Left ventricle myocardium superior (tissue), 1 donor: ENCODE measurements around the gene FBLN2. TPM values are rescaled to one million over a fixed set of nuclear protein-coding genes. Genes with fewer than 3 reads are reported as not detected.

Experiments
- ATAC-seq: fragments of 200-7000 bp; cut with Tn5 transposase; one replicate; pipeline ENCODE4 v1.9.1; 2020; ENCODE audit warnings: mild to moderate bottlenecking, moderate library complexity
- DNase-seq: peaks from one replicate; pipeline ENCODE4 v3.0.0-alpha.2; 2020
- intact Hi-C: fragments of 100-400 bp; cut with micrococcal nuclease; formaldehyde crosslinking; loops from one replicate; pipeline ENCODE4 v1.11.0; 2022
- total RNA-seq: library from RNA; stranded (reverse); fragmentation: NEBNext Ultra II Directional; extraction: Animal tissue kit (Norgen Biotek cat#: 25700); gene quantifications from one replicate; pipeline ENCODE4 v1.2.1, GENCODE V29; 2021
- donor health status: DM: no; HTN: yes; CAD: no; lungs with severe emphysema.

Gene FBLN2
- total RNA-seq, 1 donor from 2014 or later, result 53.8 TPM

- ATAC-seq (peak; percentile 87), DNase-seq (peak; percentile 92)
- intact Hi-C loops, result loop anchor here (2.0 kb wide), 1 partner anchor 152 kb away; no protein-coding TSS in a partner anchor
Observed at GRCh38 chr3:13648060-13649001, 99.4 kb downstream of the FBLN2 start.

GRCh38 chr3:13650210-13651056 lies 101.5 kb downstream of the FBLN2 start:
- intact Hi-C loops, result no loop called here
- ATAC-seq (peak; percentile 79), DNase-seq (peak; percentile 87)

GRCh38 chr3:13651057-13651400 lies 102.1 kb downstream of the FBLN2 start:
- DNase-seq, result peak; percentile 22
- intact Hi-C loops, result no loop called here
- ATAC-seq, result no peak

- DNase-seq (no peak), ATAC-seq (no peak)
- intact Hi-C loops, result no loop called here
Observed at GRCh38 chr3:13651775-13652428, 103.0 kb downstream of the FBLN2 start.

GRCh38 chr3:13652728-13653127 lies 103.8 kb downstream of the FBLN2 start:
- intact Hi-C loops, result no loop called here
- ATAC-seq, result no peak
- no peak for DNase-seq

- no peak for ATAC-seq
- no peak for DNase-seq
- intact Hi-C loops, result no loop called here
Observed at GRCh38 chr3:13653631-13654279, 104.8 kb downstream of the FBLN2 start.

- DNase-seq, result no peak
Observed at GRCh38 chr3:13654330-13655060, 105.6 kb downstream of the FBLN2 start.

GRCh38 chr3:13655061-13655913 lies 106.4 kb downstream of the FBLN2 start:
- peak; percentile 79 for DNase-seq
- intact Hi-C loops, result no loop called here
- peak; percentile 69 for ATAC-seq

More at GRCh38 chr3:13654330-13655060, 105.6 kb downstream of the FBLN2 start:
- no peak for ATAC-seq
- intact Hi-C loops, result no loop called here

- no peak for DNase-seq
- no peak for ATAC-seq
- intact Hi-C loops, result no loop called here
Observed at GRCh38 chr3:13656584-13657301, 107.8 kb downstream of the FBLN2 start.

GRCh38 chr3:13657660-13658435 lies 108.9 kb downstream of the FBLN2 start:
- intact Hi-C loops, result no loop called here

GRCh38 chr3:13658681-13659080 lies 109.8 kb downstream of the FBLN2 start:
- intact Hi-C loops, result no loop called here
- ATAC-seq (no peak), DNase-seq (no peak)

More at GRCh38 chr3:13657660-13658435, 108.9 kb downstream of the FBLN2 start:
- DNase-seq (peak; percentile 73), ATAC-seq (peak; percentile 82)

GRCh38 chr3:13659221-13659969 lies 110.5 kb downstream of the FBLN2 start:
- DNase-seq (no peak), ATAC-seq (no peak)
- intact Hi-C loops, result no loop called here

- no peak for ATAC-seq
- DNase-seq, result no peak
- intact Hi-C loops, result no loop called here
Observed at GRCh38 chr3:13660042-13660874, 111.3 kb downstream of the FBLN2 start.

GRCh38 chr3:13661121-13661520 lies 112.2 kb downstream of the FBLN2 start:
- intact Hi-C loops, result no loop called here
- no peak for DNase-seq

More at GRCh38 chr3:13661121-13661520, 112.2 kb downstream of the FBLN2 start:
- no peak for ATAC-seq
